CD4-positive, alpha-beta T cell treated with Interleukin-2 at 100 ng/mL for 4 hours (primary cell): ENCODE results near the gene STPG2.

Experiments
- DNase-seq: peaks from one replicate; pipeline ENCODE4 v3.0.0-alpha.2; 2020; ENCODE audit warnings: low spot score

The STPG2 gene

GRCh38 chr4:98093662-98094061 is 49.6 kb downstream of the STPG2 start:
- DNase-seq: no peak

GRCh38 chr4:98092833-98093439 is 50.3 kb downstream of the STPG2 start:
- DNase-seq: peak; percentile 5

DNA sequence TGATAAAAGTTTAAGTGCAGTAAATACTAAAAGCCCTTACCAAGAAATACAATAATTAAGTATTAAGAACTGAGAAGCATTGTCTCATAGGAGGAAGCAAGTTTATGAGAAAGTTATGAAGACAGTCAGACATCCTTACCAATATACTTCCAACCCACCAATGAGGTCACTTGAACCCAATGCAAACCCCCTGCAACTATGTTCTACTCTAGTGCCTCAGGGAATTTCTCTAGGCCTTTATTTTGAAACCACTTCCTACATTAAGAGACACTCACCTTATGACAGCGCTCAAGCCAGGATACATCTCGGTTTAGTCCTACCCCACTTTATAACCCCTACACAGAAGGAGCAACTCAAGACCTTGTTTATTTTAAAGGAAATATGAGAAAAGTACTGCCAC is 61.3 kb downstream of the STPG2 start:
- DNase-seq: no peak

DNA sequence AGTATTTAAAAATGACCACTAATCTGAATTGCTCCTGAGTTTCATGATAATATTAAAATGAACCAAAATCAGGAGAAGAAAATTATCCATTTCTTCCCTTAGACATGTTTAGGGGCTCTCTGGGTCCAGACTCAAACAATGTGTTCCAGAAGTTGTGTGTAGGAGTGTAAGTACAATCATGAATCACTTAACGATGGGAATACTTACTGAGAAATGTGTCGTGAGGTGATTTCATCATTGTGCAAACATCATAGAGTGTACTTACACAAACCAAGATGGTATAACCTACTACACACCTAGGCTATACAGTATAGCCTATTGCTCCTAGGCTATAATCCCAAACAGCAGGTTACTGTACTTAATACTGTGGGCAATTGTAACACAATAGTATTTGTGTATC is 74.8 kb downstream of the STPG2 start:
- no peak for DNase-seq

DNA sequence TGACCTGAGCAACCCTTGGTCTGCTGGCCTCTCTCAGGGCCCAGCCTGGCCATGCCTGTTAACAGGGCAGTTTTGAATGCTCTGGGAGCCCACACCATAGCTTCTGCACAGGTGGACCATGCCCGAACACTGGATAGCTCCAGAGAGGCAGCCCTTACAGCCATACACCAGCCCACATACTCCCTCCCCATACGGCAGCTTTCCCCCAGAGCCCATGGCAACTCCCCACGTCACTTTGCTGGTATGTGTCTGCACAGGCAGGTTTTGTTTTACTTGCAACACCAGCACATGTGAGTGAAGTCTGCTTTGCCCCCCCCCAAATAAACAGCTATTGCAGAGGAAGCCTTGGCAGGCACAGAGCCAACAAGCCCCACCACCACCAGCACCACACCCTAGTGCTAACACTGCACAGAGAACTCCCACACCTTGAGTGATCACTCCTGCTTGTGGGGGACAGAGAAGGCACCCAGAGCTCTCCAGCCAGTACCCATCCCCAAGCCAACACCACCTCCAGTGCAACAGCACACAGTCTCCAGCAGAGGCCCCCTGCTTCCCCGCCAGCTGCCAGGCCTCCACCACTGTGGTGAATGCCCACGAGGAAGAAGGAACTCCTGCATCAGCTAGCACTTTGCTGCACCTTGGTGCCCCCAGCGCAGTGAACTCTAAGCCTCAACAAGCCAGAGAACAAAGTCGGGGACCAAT is 87.3 kb downstream of the STPG2 start:
- DNase-seq: no peak

GRCh38 chr4:98046665-98047064 is 96.6 kb downstream of the STPG2 start:
- DNase-seq: no peak

DNA sequence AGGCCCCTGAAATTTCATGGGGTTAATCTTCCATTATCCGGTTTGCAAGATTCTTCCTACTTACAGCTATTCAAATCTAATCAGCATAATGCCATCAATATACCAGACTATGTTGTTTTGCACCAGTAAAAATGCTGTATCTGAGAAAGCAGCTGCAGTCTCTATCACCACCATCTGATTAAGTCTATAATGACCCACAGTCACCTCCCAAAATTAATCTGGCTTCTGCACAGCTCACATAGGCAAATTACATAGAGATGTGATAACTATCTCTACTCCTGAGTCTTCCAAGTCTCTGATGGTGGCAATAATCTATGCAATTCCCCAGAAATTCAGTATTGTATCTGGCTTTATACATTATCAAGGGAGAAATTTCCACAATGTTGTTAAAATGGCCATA is 113.2 kb downstream of the STPG2 start:
- no peak for DNase-seq

DNA sequence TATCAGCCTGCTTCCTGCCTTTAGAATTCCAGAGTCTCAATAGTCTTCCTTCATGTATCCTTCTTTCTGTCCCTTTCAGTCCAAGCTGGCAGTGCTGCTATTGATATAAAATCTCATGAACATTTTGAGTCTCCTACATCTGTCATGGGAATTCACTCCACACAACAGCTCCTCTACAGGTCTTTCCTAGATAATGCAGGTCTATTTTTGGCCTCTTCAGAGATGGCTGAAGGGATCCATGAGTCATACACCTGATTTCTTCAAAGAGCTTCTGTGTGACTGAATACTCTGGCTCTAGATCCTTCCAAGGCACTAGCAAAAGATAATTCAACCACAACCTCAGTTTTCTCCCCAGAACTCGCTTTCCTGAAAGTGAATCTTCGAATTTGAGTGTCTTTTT is 115.4 kb downstream of the STPG2 start:
- DNase-seq: no peak

DNA sequence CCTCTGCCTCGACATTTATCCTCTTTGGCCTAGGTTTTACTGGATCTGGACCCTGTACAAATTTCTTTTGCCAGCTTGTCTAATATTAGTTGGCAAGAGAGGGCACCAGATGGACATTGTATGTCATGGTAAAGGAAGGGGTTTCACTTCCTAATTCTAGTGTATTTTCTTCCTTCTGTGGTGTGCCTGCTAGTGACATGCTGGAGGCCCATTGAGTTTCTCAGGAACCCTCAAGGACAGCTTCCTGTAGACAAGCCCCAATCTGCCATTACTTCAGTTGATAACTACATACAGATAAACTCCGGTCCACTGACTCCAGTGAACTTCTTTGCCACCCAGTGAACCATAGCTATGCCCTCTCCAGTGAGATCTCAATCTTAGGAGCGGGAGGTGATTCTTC is 116.9 kb downstream of the STPG2 start:
- no peak for DNase-seq

DNA sequence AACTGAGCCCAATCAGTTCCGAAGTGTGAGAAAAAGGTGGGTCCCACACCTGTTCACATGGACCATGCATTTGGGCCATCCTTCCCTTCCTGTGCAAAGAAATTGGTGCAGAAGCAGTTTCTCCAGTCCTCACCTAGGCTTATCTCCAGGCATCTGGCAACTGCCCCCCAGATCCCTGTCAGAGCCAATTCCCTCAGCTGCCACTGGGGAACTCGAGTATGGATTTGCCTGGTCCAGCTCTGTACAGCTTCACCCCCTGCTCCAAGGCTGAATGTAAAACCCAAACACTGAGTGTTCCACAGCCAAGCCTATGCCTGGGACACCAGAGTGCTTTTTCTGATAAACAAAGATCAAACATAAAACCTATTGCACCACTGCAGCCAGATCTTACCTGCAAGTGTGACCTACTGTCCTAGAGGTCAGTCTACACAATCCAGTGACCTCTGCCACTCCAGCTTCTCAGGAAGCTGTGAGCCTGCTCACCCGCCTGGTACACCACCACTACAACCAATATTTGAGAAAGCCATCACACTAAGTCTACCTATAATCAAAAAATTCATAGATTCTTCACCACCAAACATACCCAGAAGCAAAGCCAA is 136.4 kb downstream of the STPG2 start:
- no peak for DNase-seq

DNA sequence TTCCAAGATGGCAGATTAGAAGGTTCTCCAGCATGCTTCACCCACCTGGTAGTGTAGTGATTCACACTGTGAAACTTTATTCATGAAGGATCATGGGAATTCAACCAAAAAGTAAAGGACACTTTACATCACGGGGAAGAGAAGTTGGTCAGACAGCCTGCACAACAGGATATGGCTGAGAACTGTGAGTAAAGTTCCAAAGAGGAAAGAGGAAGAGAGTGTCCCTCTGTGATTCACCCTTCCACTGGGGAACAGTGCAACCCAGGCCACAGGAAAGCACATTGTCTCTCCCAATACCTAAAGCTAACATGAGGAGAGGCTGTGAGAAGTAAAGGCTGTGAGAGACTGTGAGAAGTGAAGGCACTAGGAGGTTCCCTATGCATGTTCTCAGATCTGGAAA is 137.2 kb downstream of the STPG2 start:
- no peak for DNase-seq

- DNase-seq: no peak
Measured at GRCh38 chr4:98000940-98001339, 142.3 kb downstream of the STPG2 start.

DNA sequence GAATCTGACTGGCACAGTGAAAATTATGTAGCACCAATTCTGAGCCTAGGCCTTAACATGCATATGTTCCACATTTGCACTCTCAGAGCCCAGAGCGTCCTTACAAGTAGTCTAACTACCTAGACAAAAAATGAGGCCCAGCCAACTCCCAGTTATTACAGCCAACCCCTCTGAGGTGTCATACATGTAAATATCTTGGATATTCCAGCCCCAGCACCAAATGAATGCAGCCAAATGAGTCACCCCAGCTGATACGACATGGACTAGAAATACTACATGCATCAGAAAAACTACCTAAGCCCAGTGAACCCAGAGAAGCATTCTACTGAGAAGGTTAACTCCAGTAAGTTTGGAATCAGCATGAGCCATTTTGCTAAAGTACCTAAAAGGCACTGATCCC is 145.1 kb downstream of the STPG2 start:
- no peak for DNase-seq

DNA sequence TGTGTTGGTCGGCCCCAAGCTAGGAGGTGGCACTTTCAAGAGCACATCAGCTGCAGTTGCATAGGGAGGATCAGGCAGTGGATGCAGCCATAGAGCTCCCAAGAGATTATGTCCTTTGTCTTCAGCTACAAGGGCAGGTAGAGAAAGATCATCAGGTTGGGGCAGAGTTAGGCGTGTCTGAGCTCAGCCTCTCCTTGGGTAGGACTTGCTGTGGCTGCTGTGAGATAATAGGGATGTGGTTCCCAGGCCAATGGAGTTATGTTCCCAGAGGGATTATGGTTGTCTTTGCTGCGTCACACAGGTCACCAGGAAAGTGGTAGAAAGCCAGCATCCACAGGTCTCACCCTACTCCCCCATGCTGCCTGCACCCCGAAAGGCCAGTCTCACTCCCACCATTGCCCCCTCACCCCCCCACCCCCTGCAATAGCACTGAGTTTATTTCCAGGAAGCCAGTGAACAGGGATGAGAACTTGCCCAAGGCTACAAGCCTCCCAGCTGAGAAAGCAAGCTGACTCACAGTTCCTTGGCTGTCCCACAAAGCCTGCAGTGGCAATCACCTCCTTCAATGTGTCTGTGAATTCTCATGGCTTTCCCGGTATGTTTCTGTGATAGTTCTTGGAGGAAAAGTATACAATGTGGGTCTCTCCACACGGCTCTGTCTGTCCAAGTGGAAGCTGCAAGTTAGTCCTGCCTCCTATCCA is 148.4 kb downstream of the STPG2 start:
- DNase-seq: no peak

DNA sequence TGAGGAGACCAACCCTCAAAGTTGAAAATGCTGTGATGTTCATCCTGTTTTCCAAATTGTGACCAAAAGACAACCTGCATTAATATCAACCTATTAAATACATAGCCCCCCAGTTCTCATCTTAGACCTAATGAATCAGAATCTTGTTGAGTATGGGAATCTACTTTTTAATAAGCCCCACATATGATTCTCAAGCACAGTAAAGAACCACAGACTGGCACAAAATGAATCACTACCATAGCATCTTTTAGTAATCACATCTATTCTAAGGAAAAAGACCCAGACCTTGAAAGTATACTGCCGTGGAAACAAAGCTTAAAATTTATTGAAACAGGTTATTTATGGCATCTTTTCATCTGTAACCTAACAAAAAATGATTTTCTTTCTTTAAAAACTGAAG is 152.9 kb downstream of the STPG2 start:
- no peak for DNase-seq

GRCh38 chr4:97987019-97987648 is 156.1 kb downstream of the STPG2 start:
- no peak for DNase-seq

DNA sequence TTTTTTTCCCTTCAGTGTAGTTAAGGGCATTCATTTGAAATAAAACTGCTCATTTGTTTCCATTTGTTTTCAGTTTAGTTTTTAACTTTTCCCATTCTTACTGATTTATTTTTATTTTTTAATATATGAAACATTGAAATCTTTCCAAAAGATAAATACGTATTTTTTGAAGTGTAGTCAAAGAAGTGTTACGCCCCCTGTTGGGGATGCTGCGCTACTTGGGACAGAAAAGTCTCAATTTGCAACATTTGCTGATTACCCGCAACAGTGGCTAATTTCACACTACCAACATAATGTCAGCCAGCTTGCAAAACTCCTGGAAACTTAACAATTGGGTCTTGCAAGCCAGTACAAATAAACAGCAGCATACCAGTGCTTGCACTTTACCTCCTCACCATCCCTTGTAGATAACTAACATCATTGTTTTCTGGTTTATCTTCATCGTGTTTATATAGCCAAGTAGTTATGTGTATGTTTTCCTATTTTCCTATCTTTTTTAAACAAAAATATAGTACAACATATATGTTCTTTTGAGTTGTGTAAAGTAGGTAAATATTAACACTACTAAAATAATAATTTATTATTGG is 158.6 kb downstream of the STPG2 start:
- no peak for DNase-seq

DNA sequence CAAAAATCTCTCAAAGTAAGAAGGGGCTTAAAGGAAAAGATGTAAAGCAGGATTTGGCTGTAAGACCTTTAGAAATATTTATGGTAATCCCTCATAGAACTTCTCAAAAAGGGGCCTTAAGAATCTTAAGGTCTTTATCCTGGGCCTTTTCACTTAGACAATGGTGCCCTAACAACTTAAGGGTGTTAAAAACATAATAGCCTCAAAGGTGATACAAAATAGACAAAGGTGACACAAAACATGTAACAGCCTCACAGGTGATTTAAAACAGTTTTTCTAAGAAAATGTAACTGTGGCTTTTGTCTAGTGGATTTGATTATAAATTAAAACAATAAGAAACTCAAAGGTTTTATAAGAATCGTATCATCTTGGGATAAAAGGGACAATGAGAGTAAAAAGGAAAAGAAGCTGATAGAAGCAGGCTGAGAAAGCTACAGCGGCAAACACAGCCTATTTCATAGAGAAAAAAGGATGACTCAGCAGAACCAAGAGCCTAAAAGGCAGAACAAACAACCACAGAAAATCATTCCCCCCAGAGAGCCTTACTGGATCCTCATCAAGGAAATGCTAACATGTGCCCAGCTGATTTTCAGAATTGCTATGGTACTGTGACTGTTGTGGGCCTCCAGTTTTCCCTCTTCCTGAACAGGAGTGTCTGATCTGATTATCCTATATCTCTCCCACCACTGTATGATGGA is 164.3 kb downstream of the STPG2 start:
- DNase-seq: no peak

DNA sequence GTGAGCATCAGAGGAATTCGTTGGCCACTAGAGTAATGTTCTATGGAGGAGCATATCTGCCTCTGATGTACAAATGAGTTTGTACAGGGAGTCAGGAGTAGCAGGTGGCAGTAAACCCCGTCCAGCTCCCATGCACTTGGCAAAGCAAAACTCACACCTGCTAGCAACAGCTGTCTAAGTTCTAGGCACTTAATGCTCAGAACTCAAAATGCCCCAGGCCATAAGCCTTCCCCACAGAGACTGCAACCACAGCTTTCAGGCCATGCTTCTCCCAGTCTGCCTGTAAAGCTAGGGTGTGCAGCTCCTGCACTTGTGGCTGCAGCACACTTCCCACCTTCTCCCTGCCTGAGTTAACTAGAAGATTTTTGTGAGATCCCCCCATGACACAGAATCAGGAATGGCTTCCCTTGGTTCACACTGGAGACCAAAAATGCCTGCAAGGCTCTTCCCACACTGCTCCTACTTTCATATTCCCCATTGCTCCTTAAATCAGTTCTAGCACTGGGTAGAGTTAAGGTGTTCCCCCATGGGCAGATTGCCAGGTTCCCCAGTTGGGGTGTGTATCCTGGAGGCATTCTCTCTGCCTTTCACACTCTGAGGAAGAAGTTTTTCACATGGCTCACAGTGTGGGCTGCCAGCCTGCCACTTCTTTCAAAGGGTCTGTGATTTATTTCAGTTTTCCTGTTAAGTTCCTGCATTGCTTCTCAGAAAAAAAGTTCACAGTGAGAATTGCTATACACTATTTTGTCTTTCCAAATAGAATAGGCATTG is 189.9 kb downstream of the STPG2 start:
- DNase-seq: no peak

GRCh38 chr4:97952763-97953162 is 190.5 kb downstream of the STPG2 start:
- no peak for DNase-seq

- DNase-seq: no peak
Measured at GRCh38 chr4:97950836-97951235, 192.4 kb downstream of the STPG2 start.
